GF-D8 (cell line): ENCODE measurements around the gene NBAS.

Experiments
- DNase-seq: peaks from one replicate; lab custom pipeline; 2025; lab: John Stamatoyannopoulos, UW

NBAS gene

GRCh38 chr2:15359716-15360531, 201.2 kb downstream of the NBAS start:
- no peak for DNase-seq

- no peak for DNase-seq
Measured at GRCh38 chr2:15357922-15358321, 203.2 kb downstream of the NBAS start.

- no peak for DNase-seq
Measured at GRCh38 chr2:15357186-15357585, 203.9 kb downstream of the NBAS start.

DNA sequence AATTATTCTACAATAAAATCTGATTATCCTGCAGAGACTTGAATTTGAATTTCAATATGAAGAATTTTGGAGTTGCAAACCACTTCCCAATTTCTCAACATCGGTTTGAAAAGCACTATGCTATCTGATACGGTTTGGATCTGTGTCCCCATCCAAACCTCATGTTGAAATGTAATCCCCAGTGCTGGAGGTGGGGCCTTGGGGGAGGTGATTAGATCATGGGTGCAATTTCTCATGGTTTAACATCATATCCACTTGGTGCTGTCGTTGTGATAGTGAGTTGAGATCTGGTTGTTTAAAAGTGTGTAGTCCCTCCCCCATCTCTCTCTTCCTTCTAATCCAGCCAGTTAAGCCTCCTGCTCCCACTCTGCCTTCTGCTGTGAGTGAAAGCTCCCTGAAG, 205.7 kb downstream of the NBAS start:
- DNase-seq = no peak

DNA sequence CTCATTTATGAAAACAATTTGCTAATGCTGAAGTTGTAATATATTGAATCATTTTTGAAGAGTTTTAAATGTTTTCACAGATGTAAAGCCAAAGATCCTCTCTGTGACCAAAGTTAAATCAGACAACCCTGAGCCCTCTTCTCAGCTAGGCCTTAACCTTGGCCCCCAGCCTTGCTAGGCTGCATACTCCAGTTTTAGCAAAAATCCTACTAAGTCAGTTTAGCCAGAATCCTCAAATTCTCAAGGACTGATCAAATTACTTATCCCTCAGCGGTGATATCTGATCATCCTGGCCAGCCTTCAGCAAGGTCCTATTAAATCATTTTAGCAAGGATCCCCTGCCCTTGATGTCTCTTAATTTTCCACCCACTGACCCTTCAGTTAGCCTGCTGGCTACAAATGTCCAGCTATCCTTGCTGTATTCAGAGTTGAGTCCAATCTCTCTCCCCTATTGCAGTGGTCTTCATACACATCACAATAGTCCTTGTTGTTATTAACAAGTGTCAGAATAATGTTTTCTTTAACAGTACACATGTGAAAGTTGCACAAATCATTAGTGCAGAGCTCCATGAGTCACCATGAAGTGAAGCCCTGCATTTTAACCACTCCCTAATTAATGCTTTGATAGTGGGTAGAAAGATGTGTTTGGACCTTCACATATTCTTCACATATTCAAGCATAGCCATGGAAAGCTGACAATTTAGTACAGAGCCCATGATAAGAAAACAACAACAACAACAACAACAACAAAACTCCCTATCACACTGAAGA, 206.4 kb downstream of the NBAS start:
- no peak for DNase-seq

- DNase-seq = no peak
Measured at GRCh38 chr2:15352363-15352762, 208.8 kb downstream of the NBAS start.

GRCh38 chr2:15348636-15349035, 212.5 kb downstream of the NBAS start:
- no peak for DNase-seq

GRCh38 chr2:15348045-15348444, 213.1 kb downstream of the NBAS start:
- DNase-seq = no peak

- DNase-seq = no peak
Measured at GRCh38 chr2:15346624-15347023, 214.5 kb downstream of the NBAS start.

GRCh38 chr2:15337996-15338666, 223.0 kb downstream of the NBAS start:
- DNase-seq = no peak

- no peak for DNase-seq
Measured at GRCh38 chr2:15334644-15335326, 226.3 kb downstream of the NBAS start.

DNA sequence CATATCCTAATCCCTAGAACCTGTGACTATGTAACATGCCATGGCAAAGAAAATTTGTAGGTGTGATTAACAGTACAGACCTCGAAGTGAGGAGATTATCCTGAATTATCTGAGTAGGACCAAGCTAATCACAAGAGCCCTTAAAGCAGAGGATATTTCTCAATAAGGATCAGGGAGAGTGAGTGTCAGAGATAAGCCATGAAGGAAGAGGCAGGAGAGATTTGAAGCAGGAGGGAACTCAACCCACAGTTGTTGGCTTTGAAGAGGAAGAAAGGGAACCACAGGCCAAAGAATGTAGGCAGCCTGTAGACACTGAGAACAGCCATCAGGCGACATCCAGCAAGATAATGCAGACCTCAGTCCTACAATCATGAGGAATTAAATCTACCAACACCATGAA, 229.3 kb downstream of the NBAS start:
- DNase-seq = peak; percentile 76

GRCh38 chr2:15325296-15325695, 235.8 kb downstream of the NBAS start:
- DNase-seq = peak; percentile 40

DNA sequence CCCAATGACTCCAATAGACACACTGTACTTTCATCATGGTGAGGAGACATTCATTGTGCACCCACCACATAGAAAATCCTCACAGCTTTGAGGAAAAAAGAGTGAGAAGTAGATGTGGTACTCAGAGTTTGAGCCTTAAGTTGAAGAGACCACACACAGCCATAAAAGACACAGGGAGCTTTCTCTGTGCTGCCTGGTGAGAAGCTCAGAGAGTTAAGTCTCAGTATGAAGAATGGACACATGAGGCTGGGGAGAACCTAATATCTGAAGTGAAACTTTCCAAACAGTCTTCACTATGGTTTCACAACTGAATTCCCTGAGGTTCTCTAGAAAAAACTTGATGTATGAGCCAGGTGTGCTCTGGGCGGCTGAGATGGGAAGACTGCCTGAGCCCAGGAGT, 237.9 kb downstream of the NBAS start:
- no peak for DNase-seq

- peak; percentile 86 for DNase-seq
Measured at GRCh38 chr2:15321481-15321880, 239.7 kb downstream of the NBAS start.

GRCh38 chr2:15316370-15316814, 244.7 kb downstream of the NBAS start:
- no peak for DNase-seq

GRCh38 chr2:15315411-15315810, 245.7 kb downstream of the NBAS start:
- no peak for DNase-seq

DNA sequence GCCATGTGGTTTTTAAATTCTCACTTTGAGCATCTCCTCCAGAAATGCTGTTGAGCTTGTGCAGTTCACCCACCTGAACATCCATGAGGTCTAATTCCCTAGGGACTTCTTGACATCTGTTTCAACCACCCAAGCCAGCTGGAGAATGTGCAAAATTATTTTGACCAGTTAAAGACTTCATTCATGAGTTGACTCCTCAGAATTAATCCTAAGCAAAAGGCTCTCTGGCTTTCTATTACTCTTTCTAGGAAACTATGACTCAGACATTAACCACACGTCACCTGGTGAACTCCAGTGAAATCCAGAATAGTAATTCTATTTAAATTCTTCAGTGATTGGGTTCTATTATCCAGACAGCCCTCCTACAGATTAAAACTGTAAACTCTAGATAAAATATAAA, 247.5 kb downstream of the NBAS start:
- DNase-seq = no peak

- DNase-seq = no peak
Measured at GRCh38 chr2:15311926-15312325, 249.2 kb downstream of the NBAS start.

DNA sequence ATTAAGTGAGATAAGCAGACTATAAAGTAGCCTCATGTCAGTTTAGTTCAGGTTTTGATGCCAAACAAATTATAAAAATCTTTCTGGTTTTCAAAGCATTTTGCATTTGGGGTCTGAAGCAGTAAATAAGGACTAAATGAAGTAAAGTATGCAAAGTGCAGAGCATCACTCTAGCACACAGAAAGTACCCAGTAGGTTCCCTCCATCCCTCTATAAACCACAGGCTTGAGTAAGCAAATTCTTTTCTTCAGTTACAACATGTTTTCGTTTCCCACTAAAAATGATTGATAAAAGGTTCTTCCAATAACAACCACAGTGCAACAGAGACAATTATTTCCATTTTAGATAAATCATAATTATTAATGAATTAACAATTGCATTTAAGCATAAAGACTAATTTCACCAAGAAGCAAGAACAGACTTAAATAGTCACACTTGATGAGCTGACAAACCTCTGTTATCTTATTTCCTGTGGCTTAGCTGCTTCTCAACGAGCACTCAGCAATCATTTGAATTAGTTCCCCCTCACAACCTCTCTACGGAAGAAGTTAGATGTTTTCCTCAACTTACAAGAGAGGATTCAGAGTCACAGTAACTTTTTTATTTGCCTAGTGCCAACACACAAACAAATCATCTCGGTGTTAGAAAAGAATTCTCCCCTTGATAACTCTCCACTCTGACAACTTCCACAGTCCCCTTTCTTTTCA, 249.8 kb downstream of the NBAS start:
- peak; percentile 81 for DNase-seq

GRCh38 chr2:15307526-15307925, 253.6 kb downstream of the NBAS start:
- no peak for DNase-seq

- DNase-seq = no peak
Measured at GRCh38 chr2:15306706-15307105, 254.4 kb downstream of the NBAS start.
